SHP77 treated with DMSO at 0.1 percent for 48 hours (cell line): Measurements from ENCODE around the gene PLCG2.
"Not testable (repeated sequence)": the region's sequence is repeated elsewhere in the genome, so short reads cannot be mapped to it uniquely, and the experiment has no call there.

Source experiments
- DNase-seq: peaks from one replicate; lab custom pipeline; 2025; lab: John Stamatoyannopoulos, UW

Gene PLCG2

DNA sequence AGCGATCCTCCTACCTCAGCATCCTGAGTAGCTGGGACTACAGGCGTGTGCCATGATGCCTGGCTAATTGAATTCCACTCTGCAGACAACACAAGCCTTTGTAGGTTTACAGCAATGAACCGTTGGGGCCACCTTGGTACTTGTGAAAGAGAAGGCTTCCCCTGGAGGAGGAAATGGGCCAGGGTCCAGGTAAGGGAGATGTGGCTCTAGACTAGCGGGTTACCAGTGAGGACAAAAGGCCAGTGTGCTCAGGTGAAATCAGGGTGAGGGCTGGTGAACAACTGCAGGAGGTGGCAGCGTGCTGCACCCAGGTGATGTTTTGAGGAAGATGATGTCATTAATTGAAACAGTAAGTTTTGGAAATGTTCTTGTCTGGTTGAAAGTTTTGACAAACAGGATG lies 225.5 kb downstream of the PLCG2 start:
- DNase-seq, result no peak

GRCh38 chr16:82005027-82005830 lies 226.1 kb downstream of the PLCG2 start:
- DNase-seq, result no peak

DNA sequence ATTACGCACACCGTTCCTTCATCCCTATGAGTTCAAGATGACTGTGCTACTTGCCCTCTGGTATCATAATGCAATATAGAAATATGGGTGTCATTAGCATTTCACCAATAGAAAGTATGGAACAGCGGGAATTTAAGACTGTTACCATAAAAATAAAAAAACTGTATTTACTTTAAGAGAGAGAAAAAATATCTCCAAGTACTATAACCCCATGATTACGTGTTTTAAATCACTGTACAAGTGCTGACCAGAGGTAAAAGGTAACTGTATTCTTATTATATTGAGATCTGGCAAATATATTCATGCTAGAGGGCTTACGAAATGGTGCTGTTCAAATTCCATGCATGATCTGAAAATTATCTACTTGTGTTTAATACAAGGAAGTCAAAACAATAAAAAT lies 226.9 kb downstream of the PLCG2 start:
- DNase-seq, result no peak

DNA sequence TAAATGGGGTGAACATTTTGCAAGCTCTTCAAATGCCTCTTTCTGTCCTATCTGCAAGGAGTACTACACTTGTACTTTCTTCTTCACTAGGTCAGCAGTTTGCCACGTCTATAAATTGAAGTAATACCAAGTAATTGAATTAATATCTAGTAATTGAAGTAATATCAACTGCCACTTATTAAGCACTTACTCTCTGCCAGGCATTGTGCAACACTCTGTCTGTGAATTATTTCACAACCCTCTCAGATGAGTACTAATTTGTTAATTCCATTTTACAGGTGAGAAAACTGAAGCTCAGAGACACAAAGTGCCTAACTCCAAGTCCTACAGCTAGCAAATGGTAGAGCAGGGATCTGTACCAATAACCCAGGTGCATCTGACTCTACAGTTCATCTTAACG lies 228.1 kb downstream of the PLCG2 start:
- no peak for DNase-seq

DNA sequence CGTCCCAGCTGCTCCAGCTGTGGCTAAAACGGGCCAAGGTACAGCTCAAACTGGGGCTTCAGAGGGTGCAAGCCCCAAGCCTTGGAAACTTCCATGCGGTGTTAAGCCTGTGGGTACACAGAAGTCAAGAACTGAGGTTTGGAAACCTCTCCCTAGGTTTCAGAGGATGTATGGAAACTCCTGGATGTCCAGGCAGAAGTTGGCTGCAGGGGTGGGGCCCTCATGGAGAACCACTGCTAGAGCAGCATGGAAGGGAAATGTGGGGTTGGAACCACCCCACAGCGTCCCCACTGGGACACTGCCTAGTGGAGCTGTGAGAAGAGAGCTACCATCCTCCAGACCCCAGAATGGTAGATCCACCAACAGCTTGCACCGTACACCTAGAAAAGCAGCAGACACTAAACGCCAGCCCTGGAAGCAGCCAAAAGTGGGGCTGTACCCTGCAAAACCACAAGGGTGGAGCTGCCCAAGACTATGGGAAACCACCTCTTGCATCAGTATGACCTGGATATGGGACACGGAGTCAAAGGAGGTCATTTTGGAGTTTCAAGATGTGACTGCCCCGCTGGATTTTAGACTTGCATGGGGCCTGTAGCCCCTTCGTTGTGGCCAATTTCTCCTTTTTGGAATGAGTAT lies 230.0 kb downstream of the PLCG2 start:
- no peak for DNase-seq

DNA sequence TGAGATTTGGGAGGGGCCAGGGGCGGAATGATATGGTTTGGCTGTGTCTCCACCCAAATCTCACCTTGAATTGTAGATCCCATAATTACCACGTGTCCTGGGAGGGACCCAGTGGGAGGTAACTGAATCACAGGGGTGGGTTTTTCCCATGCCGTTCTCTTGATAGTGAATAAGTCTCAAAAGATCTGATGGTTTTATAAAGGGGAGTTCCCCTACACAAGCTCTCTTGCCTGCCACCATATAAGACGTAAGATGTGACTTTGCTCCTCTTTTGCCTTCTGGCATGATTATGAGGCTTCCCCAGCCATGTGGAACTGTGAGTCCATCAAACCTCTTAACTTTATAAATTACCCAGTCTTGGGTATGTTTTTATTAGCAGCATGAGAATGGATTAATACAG lies 230.7 kb downstream of the PLCG2 start:
- DNase-seq, result not testable (repeated sequence)

- DNase-seq, result no peak
These were observed 231.6 kb downstream of the PLCG2 start for GRCh38 chr16:82010649-82011048.

DNA sequence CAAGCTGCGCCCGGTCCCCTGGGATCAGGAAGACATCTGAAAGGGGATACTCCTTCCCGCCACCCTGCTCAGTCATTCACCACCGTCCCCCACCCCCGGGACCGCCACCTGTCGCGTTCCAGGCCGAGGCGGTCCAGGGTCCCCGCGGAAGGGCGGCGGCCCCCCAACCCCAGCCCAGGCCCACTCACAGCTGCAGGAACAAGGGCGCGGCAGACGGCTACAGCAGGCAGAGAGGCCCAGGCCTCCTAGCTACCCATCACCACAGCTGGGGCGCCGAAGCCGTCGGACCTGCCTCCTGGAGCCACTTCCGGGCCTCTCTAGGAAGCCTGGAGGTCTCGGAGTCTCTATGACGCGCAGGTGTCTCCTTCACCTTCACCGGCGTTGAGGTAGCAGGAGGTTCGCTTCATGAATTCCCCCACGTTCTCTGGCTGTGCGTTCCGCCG lies 232.1 kb downstream of the PLCG2 start, which contains the start of gene SDR42E1:
Gene SDR42E1, minus strand, starts transcription at position 272 of the 443 bp plus-strand sequence. CDS start 10,612 bp downstream, outside the sequence.
- peak; percentile 48 for DNase-seq
